C1 segment of cervical spinal cord (tissue), 14 donors: ENCODE measurements around the gene TOMM6.

Experiments
- DNase-seq, 14 donors: peaks; one replicate each; lab custom pipeline; 2025; lab: John Stamatoyannopoulos, UW

TOMM6 gene

DNA sequence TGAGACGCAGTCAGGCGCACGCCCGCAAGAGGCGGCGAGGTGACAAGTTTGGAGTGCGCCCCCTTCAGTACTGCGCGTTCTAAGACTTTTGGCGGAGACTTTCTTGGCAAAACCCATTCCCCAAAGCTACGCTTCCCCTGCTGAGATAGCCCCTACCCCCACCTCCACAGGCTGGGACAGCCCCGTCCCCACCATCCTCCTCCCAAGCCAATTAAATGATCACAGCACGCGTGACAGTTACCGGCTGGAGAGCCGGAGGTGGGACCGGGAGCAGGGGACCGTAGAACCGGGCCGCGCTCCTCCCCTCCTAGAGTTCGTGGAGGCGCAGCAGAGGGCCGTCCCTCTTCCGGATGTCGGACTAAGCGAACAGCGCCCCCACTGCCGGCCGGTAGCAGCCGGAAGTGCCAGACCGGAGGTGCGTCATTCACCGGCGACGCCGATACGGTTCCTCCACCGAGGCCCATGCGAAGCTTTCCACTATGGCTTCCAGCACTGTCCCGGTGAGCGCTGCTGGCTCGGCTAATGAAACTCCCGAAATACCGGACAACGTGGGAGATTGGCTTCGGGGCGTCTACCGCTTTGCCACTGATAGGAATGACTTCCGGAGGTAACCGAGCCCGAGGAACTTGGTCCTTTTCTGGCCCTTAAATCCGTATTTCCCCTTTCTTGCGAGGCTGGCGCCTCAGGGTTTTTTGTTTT is at the start of gene TOMM6:
Gene TOMM6, plus strand, starts transcription at position 476 of the 699 bp plus-strand sequence. Its CDS starts 4 bp downstream, at position 480.
- DNase-seq: peak; percentile 43 to 96 (median 92)

DNA sequence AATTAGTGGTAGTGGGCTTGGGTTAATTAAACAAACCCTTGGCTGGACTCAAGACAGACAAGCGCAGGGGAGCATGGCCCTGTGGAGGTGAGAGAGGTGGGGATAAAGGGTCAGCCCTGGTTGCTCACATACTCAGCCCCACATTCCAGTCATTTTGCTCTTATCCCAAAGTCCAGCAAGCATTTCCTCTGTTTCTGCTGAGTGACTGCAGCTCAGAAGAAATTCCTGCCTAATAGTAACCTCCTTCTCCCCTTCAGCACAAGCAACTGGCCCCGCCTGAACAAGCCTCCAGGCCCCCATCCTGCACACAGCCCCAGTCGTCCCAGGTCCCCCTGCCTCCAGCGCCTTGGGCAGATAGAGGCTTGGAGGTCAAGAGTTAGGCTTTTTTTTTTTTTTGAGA is 48.5 kb upstream of the TOMM6 start:
- no peak for DNase-seq

DNA sequence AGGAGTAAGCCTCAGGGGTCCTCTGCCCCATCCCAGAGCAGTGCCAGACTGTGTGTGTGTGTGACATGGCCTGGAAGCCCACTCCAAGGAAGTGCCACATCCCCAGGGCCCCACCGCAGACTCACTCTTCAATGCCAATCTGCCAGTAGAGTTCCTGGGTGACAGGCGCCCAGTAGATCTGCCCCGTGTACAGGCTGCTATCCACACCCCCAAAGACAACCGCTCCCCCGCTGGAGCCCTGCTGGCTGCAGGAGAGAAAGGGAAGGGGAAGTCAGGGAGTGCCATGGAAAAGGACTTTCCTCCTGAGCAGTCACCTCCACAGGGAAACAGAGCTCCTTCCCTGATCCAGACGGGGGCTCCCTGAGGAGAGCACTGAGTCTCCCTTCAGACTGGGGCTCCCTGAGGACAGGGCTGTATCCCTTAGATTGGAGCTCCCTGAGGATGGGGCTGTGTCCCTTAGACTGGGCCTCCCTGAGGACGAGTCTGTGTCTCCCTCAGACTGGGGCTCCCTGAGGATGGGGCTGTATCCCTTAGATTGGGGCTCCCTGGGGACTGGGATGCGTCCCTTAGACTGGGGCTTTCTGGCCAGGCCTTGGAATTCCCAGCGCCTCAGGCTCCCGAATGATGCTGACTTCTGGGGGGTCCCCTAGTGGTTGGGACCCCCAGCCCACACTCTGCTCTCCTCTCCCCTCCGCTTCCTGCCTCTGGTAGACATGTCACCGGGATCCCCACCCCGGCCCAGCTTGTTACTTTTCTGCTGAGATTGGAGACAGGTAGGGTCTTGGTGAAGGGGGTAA is 46.9 kb upstream of the TOMM6 start:
- DNase-seq: no peak

DNA sequence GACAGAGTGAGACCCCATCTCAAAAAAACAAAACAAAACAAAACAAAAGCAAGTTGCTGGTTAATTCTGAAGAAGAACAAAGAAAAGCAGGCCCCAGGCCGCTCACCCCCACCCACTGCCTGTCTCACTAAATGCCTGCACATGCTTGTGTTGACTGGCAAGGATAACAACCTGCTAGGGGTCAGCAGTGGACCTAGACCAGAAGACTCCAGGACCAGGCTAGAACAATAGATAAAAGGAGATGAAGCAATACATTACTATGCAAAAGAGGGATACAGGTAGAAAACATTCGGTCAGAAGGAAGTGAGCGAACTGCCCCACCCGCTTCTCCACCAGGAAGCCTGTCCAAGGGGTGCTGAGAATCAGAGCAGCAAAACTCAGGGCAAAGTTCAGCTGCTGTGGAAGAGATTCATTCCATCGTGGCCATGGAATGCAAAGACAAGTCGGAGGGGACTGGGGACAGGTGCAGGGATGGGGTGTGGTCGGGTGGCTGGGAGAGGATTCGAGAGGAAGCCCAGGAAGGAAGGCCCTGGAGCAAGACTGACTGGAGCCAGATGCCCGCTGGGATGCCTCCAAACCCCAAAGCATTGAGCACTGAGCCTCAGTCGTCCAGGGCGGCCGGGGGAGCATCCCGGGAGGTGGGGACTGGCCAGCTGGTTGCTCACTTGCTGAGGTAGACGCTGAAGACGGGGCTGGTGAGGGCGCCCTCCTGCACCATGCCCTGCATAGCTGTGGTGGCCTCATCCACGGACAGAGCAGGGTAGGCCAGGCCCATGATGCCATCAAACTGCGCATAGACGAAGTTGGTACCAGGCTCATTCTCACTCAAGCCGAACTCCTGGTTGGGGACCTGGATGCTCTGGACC is 45.6 kb upstream of the TOMM6 start:
- DNase-seq: no peak

DNA sequence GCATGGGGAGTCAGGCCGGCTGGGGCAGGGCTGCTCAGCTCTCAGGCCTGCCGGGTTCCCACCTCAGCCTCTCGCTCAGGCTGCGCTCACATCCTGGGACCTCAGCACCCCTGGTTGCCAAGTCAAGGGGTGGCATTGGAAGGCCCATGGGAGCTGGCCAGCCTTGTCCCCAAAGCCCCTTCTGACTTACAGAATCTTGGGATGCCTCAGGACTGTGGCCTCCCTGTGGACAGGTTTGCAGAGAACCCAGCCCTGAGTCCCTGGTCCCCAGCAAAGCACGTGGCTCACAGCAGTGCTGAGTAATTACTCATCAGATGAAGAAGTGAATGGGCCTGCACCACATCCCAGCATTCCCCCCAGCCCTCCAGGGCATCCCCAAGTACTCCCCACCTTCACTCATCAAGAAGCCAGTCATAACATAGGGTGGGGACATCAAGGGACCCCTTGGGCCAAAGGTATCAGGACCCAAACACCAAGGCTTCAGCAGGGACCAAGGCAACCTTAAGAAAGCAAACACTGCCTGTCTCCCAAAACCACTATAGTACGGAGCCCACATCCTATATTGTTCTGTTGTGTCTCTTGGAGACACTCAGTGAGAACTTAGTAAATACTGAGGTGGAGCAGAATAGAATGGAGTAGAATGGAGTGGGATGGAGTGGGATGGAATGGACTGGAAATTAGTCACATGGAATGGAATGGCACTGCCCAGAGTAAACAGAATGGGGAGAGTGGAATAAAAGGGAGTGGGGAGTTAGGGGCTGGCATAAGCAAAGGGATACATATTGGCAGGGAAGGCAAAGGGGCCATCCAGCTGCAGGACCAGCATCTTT is 43.9 kb upstream of the TOMM6 start:
- DNase-seq: no peak

DNA sequence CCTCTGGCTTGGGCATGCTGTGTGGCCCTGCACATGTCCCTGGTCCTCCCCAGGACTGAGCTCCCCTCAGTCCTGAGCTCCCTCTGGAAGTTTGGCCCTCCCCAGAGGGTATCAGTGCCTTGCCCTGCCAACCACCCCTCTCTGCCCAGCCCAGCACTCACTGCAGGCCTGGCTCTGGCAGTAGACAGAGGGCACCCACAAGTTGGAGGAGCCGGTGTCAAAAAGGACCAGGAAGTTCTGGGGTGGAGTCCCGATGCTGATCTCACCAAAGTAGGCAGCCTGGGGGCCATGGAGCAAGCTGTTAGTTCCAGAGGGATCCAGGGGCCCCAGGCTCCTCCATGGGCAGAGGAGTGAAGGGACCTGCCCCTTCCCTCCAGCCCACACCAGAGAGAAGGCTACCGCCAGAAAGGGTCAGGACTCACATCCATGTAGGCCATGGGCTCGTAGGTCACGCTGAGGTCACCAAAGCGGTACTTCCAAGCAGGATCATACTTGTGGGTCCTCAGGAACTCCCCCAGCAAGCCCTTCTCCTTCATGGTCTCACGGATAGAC is 43.2 kb upstream of the TOMM6 start:
- no peak for DNase-seq

DNA sequence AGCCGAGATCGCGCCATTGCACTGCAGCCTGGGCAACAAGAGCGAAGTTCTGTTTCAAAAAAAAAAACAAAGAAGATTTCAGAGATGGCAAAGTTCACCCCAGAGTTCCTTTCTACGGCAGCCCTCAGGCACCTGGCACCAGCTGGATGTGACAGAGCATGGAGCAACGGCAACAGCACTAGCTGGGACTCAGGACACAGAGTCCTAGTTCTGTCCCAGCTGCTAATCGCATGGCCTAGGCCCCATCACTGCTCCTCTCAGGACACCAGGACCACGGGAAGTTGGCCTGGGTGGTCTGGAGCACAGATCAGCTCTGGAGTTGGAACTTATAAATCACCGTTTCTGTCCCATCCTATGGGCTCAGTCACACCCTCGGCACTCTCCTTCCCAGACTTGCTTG is 41.4 kb upstream of the TOMM6 start:
- DNase-seq: no peak

DNA sequence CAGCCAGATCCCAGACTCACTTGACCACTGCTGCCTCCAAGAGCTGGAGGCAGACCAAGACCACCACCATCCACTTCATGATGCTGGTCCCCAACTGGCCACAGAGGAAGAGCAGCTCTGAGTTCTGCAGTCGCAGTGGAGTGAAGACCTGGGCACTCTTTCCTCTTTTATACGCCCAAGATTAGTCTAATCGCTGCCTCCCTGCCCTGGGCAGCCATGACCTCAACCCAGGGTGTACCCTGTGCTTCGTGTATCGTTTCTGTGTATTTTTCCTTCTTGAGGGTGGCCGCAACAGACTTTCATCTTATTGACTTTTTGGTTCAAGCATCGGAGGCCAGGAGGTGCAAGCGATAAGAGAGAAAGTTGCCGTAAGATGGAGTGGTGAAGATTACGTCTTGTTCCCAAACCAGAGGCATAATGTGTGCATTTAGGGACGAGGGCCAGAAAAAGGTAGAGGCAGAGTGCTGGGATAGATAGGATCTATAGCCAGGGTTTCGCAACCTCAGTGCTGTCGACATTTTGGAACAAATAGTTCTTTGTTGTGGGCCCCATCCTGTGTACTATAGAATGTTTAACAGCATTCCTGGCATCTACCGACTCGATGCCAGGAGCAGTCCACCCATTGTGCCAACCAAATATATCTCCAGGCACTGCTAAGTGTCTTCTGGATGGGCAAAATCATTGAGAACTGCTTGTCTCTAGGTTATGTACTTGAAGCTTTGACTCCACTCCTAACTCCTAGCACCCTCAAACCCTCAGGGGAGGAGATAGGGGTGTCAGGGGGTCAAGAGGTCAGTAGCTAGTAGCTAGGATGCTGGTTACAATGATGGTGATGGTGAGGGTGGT is 40.0 kb upstream of the TOMM6 start, which contains the start of gene PGC:
Gene PGC, minus strand, starts transcription at position 142 of the 846 bp plus-strand sequence. Its CDS starts 63 bp downstream, at position 79.
- DNase-seq: no peak

DNA sequence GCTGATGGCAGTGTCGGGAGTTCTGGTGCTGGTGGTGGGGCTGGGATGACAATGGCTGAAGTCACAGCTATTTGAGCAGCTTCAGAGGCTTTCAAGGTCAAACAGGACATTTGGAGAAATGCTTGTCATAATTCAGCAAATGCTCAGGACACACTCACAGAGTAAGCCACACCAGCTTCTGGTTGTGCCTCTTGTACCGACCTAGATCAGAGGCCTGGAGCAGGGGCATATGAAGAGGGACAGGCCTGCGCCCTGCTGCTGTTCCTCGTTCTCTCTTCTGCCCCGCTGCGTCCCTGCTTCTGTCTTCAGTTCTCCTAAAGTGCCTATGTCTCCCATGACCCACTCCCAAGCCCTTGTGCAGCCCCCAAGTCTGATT is 39.4 kb upstream of the TOMM6 start:
- no peak for DNase-seq

DNA sequence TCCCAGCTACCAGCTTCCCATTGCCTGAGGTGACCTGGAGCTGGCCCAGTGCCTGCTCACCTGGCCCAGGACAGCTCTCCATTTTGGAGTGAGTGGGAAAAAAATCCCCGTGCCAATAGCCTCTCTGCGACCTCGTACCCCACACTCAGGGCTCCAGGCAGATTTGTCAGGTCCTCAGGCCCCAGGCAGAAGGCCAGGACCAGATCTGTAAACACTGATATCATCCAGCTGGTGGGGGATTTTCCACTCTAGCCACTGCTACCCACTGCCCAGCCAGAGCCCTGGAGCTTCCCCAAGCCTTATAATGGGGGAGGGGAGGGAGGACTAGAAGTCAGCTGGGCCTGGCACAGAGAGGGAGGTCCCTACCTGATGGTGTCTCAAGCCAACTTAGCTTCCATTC is 39.0 kb upstream of the TOMM6 start:
- no peak for DNase-seq

DNA sequence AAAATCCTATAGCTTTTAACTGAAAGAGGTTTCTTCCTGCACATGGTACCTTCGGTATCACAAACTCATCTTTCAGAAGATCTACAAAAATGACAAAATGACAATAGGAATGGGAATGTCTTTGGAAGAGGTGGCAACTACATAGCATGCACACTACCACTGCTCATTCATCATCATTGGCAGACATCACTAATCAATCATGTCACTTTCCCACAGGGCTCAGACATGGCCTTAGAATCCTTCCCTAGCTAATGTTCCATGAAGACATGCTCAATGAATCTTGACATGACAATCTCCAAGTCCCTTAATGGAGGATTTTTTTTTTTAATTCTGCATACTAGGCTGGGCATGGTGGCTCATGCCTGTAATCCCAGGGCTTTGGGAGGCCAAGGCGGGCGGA is 37.1 kb upstream of the TOMM6 start:
- no peak for DNase-seq

DNA sequence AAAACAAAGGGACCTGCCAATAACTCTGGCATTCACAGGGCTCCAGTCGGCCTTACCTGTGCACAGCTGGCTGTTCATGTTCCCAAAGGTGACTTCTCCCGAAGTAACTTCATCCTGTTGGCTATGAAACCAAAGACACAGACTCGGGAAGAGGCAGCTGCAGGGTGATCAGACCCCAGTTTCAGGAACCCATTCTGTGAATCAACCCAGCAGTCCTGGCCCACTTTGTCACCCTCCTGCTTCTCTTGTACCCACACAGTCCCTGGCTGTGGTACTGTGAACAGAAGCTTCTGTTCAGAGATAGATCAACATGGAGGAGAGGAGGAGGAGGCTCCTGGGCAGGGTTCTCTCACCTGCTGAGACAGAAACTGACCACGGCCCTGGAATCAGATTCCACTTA is 31.6 kb upstream of the TOMM6 start:
- DNase-seq: no peak

DNA sequence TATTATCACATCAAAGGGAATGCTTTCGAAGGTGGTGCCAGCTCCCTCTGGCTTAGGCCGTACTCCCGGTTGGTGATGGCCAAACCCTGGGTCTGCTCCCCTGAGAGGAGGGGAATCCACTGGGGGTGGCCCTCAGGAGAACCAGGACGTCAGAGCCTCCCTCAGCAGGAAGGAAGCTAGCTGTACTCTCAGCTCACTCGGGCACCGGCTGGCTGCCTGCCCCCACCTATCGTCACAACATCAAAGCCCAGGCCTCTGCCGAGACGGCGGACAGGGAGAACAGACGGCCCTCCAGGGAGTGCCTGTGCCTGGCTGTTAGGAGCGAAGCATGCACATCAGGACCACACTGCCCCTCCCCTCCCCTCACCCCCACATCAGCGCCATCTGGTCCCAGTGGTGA is 31.1 kb upstream of the TOMM6 start:
- DNase-seq: no peak

DNA sequence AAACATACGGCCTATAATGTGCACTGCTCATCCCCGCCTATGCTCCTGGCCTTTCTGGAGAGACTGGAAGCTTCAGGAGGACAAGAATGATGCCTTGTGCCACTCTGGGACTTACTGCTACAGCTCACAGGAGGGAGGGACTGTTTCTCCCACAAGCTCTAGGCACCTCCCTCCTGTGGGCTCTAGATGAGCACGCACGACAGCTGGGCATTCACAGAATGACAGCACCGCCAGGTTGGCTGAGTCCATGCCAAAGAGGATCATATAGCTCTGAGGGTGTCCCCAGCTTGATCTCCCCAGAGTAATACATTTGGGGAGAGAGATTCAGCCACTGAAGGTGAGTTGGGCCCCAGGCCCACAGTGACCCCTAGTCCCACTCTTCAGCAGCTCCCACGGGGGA is 30.2 kb upstream of the TOMM6 start:
- no peak for DNase-seq

DNA sequence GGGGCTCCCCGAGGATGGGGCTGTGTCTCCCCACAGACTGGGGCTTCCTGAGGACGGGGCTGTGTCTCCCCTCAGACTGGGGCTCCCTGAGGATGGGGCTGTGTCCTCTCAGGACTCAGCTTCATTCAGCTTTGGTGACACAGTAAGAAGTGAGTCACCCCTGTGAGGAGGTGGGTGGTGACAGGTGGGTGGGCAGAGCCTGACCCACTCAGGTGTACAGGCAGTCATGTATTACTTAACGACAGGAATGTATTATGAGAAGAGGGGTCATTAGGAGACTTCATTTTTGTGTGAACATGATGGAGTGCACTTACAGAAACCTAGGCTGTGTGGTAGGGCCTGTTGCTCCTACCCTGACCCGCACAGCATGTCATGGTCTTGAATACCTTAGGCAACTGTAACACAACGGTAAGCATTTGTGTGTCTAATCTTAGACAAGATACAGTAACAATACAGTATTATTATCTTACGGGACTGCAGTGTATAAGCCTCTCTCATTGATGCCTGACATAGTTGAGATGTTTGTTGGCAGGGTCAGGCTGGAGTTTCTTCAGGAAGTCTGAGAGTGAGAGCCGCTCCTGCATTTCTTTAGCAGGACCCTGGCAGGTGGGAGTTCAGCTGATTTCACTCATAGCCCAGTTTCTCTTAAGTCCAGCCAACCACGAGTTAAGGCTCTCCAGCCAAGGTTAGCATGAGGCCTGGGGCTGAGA is 29.4 kb upstream of the TOMM6 start:
- no peak for DNase-seq

DNA sequence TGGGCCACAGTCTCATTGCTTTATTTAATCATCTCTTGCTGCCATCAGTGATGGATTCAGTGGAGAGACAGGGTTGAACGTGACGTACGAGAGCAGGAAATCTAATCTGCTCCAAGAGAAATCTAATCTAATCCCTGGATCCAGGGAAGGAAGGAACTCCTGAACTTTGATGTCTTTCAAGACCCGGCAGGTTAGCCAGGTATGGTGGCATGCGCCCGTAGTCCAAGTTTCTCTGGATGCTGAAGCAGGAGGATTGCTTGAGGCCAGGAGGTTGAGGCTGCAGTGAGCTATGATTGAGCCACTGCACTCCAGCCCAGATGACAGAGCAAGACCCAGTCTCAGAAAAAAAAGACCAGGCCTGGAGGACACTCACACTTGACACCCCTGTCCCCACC is 28.9 kb upstream of the TOMM6 start:
- DNase-seq: no peak

DNA sequence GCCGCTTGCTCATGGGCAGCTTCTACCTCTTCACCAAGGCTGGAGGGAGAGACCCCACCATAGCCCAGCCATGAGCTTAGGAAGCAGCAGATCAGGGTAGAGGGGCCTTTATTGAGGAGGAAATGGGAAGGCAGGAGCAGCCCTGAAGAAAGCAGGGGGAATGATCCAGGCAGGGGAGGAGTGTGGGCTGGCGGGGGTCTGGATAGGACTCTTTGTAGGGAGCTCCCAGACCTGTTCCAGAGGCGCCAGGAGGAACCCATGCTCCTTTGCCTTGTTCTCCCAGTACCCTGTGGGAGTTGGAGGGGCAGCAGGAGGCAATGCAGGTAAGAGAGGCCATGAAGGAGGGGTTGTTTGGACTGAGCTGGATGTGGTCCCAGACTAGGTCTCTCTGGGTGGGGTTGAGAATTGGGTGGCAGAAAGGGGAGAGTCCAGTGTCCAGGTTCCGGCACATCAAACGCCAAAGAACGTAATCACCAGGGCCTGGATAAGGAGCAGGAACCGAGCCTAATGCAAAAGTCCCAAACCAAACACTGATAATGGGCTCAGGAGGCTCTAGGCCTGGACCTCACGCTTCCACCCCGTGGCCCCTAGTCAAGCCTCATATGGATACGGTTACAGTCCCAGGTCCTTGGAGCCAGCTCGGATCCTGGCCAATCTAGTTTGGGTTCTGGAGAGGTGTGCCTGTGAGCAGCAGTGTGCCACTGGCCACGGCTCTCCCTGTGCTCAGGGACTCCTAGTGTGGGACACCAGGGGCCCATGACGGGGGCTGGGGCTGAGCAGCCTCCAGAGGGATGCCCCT is 28.2 kb upstream of the TOMM6 start:
- no peak for DNase-seq

DNA sequence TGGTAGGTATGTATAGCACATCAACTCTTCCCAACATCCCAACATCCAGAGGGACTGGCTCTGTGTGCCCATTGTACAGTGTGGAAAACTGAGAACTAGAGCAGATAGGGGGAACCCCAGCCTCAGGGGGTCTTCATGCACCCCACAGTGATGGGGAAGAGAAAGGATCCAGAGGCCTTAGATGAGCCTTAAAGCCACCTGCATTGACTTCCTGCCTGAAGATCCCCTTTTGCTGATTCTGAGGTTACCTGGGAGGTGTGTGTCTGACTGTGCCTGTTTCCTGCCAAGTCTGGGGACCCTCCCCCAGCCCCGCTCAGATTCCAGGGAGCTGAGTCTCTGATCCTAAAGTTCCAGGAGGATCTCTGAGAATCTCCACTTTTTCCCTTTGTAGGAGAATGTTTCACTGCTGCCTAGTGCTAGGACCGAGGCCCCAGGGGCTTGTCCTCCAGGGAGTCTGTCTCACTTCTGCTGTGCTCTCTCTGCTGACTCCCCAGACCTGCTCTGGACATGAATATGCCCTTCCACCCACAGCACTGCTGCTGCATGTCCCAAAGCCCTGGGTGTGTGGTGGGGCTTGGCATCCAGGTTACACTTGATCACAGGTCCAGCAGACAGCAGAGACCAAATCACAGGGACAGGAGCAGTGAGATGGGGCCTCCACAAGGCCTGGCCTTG is 27.5 kb upstream of the TOMM6 start:
- DNase-seq: no peak
